K562 treated with DMSO at 1 percent for 12 hours (cell line): ENCODE data around the gene HINT3. TPM values are rescaled to one million over a fixed set of nuclear protein-coding genes. Genes with fewer than 3 reads are reported as not detected.

ENCODE experiments used
- total RNA-seq: library from RNA; unstranded; fragments of 300-600 nt; gene quantifications from 2 replicates; pipeline ENCODE4 v1.2.3, GENCODE V29; 2022; ENCODE audit not compliant: insufficient read depth

The HINT3 gene
- total RNA-seq: 11.6 and 28.1 TPM in 2 replicates

GRCh38 chr6:125956506-125957390 lies at the start of gene HINT3:
Gene HINT3 (plus strand): TSS chr6:125956770. CDS start chr6:125956978, 208 bp downstream.

DNA sequence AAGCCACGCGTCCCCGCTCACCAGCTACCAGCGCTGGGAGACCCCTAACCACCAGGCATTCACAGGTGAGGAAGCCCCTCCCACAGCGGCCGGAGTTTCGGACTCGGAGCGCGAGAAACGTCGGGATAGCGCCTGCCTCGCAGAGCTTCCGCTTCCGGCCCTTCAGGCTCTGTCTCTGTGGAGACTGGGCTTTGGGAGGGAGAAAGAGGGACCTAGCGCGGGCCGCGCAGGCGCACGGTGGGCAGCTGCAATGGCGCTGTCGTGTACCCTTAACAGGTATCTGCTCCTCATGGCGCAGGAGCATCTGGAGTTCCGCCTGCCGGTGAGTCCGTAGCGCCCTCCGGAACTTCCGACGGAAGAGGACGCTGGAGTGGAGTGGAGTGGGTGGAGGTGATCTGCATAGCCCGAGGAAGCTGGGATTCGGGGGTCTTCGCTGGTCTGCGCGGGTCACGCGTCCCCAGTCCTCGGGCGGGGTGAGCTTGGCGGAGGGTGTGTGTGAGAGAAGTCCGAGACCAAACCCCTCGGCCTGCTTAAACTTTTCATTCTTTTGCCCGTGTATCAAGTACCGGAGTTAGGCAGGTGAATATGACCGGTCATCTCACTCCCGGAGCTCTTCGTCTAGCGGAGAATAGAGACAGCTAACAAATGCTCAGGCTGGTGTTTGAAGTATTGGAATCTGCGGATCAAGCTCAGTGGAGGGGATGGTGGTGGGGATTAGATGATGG lies 29.9 kb downstream of the HINT3 start, which contains the start of gene TRMT11:
TRMT11 (plus strand) TSS at position 240 of the 725 bp plus-strand sequence; CDS start at position 251, 11 bp downstream.

Other genes starting within 250 kb of the HINT3 start
- gene HEY2, start 207.1 kb upstream of the HINT3 start, total RNA-seq: not detected in 2 replicates
- gene NCOA7, start 165.8 kb upstream of the HINT3 start, total RNA-seq: 6.2 and 22.4 TPM in 2 replicates
- gene TRMT11, start 29.8 kb downstream of the HINT3 start, total RNA-seq: 10.2 and 17.2 TPM in 2 replicates